GM18858 (cell line): Measurements from ENCODE around the gene CAB39.

Experiments used
- ATAC-seq: cut with Tn5 transposase; IDR thresholded peaks from one replicate; pipeline ENCODE4 v1.9.1; 2021; ENCODE audit not compliant: unreplicated experiment

CAB39 gene

GRCh38 chr2:230712443-230713330 is at the start of gene CAB39:
CAB39 (plus strand) TSS chr2:230712842; CDS start chr2:230760002, 47,160 bp downstream.
- peak; percentile 81 for ATAC-seq

- ATAC-seq, result no peak
Measured at GRCh38 chr2:230664128-230664527, 48.5 kb upstream of the CAB39 start.

- no peak for ATAC-seq
Measured at GRCh38 chr2:230664844-230665243, 47.8 kb upstream of the CAB39 start.

- ATAC-seq, result no peak
Measured at GRCh38 chr2:230665263-230665691, 47.4 kb upstream of the CAB39 start.

GRCh38 chr2:230666446-230666845 is 46.2 kb upstream of the CAB39 start:
- no peak for ATAC-seq

GRCh38 chr2:230666885-230667712 is 45.5 kb upstream of the CAB39 start:
- ATAC-seq, result no peak

- ATAC-seq, result peak; percentile 36
Measured at GRCh38 chr2:230668184-230668938, 44.3 kb upstream of the CAB39 start.

GRCh38 chr2:230668939-230669303 is 43.7 kb upstream of the CAB39 start:
- ATAC-seq, result peak; percentile 24

- ATAC-seq, result no peak
Measured at GRCh38 chr2:230669386-230669950, 43.2 kb upstream of the CAB39 start.

- no peak for ATAC-seq
Measured at GRCh38 chr2:230671117-230671516, 41.5 kb upstream of the CAB39 start.

GRCh38 chr2:230672836-230673235 is 39.8 kb upstream of the CAB39 start:
- no peak for ATAC-seq

GRCh38 chr2:230674401-230674800 is 38.2 kb upstream of the CAB39 start:
- ATAC-seq, result no peak

- no peak for ATAC-seq
Measured at GRCh38 chr2:230674966-230675672, 37.5 kb upstream of the CAB39 start.

GRCh38 chr2:230676546-230676945 is 36.1 kb upstream of the CAB39 start:
- ATAC-seq, result no peak

- no peak for ATAC-seq
Measured at GRCh38 chr2:230677201-230677946, 35.3 kb upstream of the CAB39 start.

- ATAC-seq, result no peak
Measured at GRCh38 chr2:230678018-230678417, 34.6 kb upstream of the CAB39 start.

- no peak for ATAC-seq
Measured at GRCh38 chr2:230678451-230678850, 34.2 kb upstream of the CAB39 start.

GRCh38 chr2:230680463-230681170 is 32.0 kb upstream of the CAB39 start:
- ATAC-seq, result no peak

GRCh38 chr2:230681171-230681545 is 31.5 kb upstream of the CAB39 start:
- ATAC-seq, result no peak
